ENCODE measurements around the gene KEL. TPM values are rescaled to one million over a fixed set of nuclear protein-coding genes. Genes with fewer than 3 reads are reported as not detected.

KEL gene
- total RNA-seq, 1 donor from 2014 or later, result 1.6 TPM

GRCh38 chr7:142917447-142917846 lies 44.7 kb downstream of the KEL start:
- no peak overlapping the region for H3K4me3 ChIP-seq
- H3K27ac ChIP-seq, result no peak overlapping the region
- H3K9me3 ChIP-seq, result no peaks in the 10 kb centered on the region
- no peaks in the 10 kb centered on the region for H3K4me1 ChIP-seq
- intact Hi-C loops (cut with DNase I), result no loop called here
- no peak for TF ChIP-seq CTCF (IDR thresholded peaks at IDR 0.05)
- H3K36me3 ChIP-seq, result no peaks in the 10 kb centered on the region
- ATAC-seq (no peak), DNase-seq (no peak)
- peaks cover 5% of the 10 kb centered on the region for H3K27me3 ChIP-seq (ENCODE audit: low read depth)

- Histone ChIP-seq H3K4me1 (no peaks in the 10 kb centered on the region), H3K36me3 (no peaks in the 10 kb centered on the region), H3K27ac (no peak overlapping the region), H3K4me3 (no peak overlapping the region), H3K27me3 (ENCODE audit: low read depth) (peaks cover 5% of the 10 kb centered on the region), H3K9me3 (no peaks in the 10 kb centered on the region)
- intact Hi-C loops (cut with DNase I), result no loop called here
- no peak for DNase-seq
- ATAC-seq, result no peak
- TF ChIP-seq CTCF (IDR thresholded peaks at IDR 0.05), result no peak
These were observed 45.7 kb downstream of the KEL start for GRCh38 chr7:142916508-142916907.

GRCh38 chr7:142915315-142915714 lies 46.8 kb downstream of the KEL start:
- no peak for TF ChIP-seq CTCF (IDR thresholded peaks at IDR 0.05)
- no peak for ATAC-seq
- Histone ChIP-seq H3K27me3 (ENCODE audit: low read depth) (peaks cover 5% of the 10 kb centered on the region), H3K27ac (no peak overlapping the region), H3K36me3 (no peaks in the 10 kb centered on the region), H3K4me3 (no peak overlapping the region), H3K4me1 (no peaks in the 10 kb centered on the region), H3K9me3 (no peaks in the 10 kb centered on the region)
- intact Hi-C loops (cut with DNase I), result no loop called here
- no peak for DNase-seq

GRCh38 chr7:142914121-142914520 lies 48.0 kb downstream of the KEL start:
- H3K4me3 ChIP-seq, result no peak overlapping the region
- H3K36me3 ChIP-seq, result no peaks in the 10 kb centered on the region
- intact Hi-C loops (cut with DNase I), result no loop called here
- no peak overlapping the region for H3K27ac ChIP-seq
- no peak for DNase-seq
- H3K27me3 ChIP-seq (ENCODE audit: low read depth), result peaks cover 5% of the 10 kb centered on the region
- no peak for TF ChIP-seq CTCF (IDR thresholded peaks at IDR 0.05)
- H3K9me3 ChIP-seq, result no peaks in the 10 kb centered on the region
- H3K4me1 ChIP-seq, result no peaks in the 10 kb centered on the region
- ATAC-seq, result no peak

GRCh38 chr7:142913566-142913965 lies 48.6 kb downstream of the KEL start:
- no peak for TF ChIP-seq CTCF (IDR thresholded peaks at IDR 0.05)
- Histone ChIP-seq H3K27ac (no peak overlapping the region), H3K36me3 (no peaks in the 10 kb centered on the region), H3K27me3 (ENCODE audit: low read depth) (peaks cover 5% of the 10 kb centered on the region), H3K9me3 (no peaks in the 10 kb centered on the region), H3K4me3 (no peak overlapping the region), H3K4me1 (no peaks in the 10 kb centered on the region)
- no peak for ATAC-seq
- no peak for DNase-seq
- intact Hi-C loops (cut with DNase I), result no loop called here

GRCh38 chr7:142913051-142913450 lies 49.1 kb downstream of the KEL start:
- Histone ChIP-seq H3K36me3 (no peaks in the 10 kb centered on the region), H3K4me1 (no peaks in the 10 kb centered on the region), H3K27me3 (ENCODE audit: low read depth) (peaks cover 5% of the 10 kb centered on the region), H3K9me3 (no peaks in the 10 kb centered on the region), H3K27ac (no peak overlapping the region), H3K4me3 (no peak overlapping the region)
- intact Hi-C loops (cut with DNase I), result no loop called here
- no peak for TF ChIP-seq CTCF (IDR thresholded peaks at IDR 0.05)
- ATAC-seq, result no peak
- no peak for DNase-seq
